KG1 (cell line): ENCODE measurements around the gene HRC.
"Not testable (repeated sequence)": the region's sequence is repeated elsewhere in the genome, so short reads cannot be mapped to it uniquely, and the experiment has no call there.

ENCODE experiments used
- DNase-seq: peaks from one replicate; lab custom pipeline; 2025; lab: John Stamatoyannopoulos, UW

HRC gene

GRCh38 chr19:49155005-49155819 lies at the start of gene HRC:
Gene HRC, minus strand, starts transcription at chr19:49155396. Its CDS starts 159 bp downstream, at chr19:49155237.
- no peak for DNase-seq

GRCh38 chr19:49201042-49201441 lies 45.8 kb upstream of the HRC start:
- no peak for DNase-seq

GRCh38 chr19:49200238-49200862 lies 45.2 kb upstream of the HRC start:
- DNase-seq: no peak

GRCh38 chr19:49196527-49197240 lies 41.5 kb upstream of the HRC start:
- DNase-seq: no peak

- no peak for DNase-seq
These were observed 39.2 kb upstream of the HRC start for GRCh38 chr19:49194408-49194807.

- DNase-seq: no peak
These were observed 38.7 kb upstream of the HRC start for GRCh38 chr19:49193822-49194394.

- no peak for DNase-seq
These were observed 35.6 kb upstream of the HRC start for GRCh38 chr19:49190781-49191180.

- DNase-seq: no peak
These were observed 34.1 kb upstream of the HRC start for GRCh38 chr19:49189259-49189658.

GRCh38 chr19:49188626-49189200 lies 33.5 kb upstream of the HRC start:
- no peak for DNase-seq

- no peak for DNase-seq
These were observed 30.9 kb upstream of the HRC start for GRCh38 chr19:49186108-49186507.

DNA sequence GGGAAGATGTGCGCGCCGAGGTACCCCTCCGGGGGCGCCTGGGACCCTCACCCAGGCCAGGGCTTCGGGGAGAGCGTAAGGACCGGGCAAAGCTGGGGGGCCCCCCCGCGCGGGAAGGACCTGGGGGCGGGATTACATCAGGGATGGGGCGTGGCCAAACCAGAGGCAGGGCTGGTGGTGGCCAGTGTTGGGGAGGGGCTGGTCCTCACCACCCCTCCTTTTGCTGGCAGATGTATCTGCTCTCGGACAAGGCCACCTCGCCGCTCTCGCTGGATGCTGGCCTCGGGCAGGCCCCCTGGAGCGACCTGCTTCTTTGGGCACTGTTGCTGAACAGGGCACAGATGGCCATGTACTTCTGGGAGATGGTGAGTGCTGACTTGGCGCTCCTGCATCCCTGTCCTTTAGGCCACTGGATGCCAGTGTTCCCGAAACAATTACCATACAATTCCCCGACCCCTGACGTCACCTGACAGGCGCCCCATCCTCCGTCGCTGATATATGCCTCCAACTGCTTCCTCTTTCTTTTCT lies 27.7 kb upstream of the HRC start:
- no peak for DNase-seq

DNA sequence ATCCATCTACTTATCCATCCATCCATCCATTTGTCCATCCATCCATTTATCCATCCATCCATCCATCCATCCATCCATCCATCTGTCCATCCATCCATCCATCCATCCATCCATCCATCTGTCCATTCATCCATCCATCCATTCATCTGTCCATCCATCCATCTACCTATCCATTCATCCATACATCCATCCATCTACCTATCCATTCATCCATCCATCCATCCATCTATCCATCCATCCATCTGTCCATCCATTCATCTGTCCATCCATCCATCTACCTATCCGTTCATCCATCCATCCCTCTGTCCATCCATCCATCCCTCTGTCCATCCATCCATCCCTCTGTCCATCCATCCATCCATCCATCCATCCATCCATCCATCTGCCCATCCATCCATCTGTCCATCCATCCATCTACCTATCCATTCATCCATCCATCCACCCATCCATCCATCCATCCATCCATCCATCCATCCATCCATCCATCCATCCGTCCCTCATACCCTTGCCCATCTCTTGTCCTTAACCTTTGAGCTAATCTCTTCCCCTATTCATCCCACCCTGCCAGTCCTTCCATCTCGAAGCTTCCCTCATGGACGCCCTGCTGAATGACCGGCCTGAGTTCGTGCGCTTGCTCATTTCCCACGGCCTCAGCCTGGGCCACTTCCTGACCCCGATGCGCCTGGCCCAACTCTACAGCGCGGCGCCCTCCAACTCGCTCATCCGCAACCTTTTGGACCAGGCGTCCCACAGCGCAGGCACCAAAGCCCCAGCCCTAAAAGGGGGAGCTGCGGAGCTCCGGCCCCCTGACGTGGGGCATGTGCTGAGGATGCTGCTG lies 27.0 kb upstream of the HRC start:
- DNase-seq: not testable (repeated sequence)

- no peak for DNase-seq
These were observed 25.5 kb upstream of the HRC start for GRCh38 chr19:49180659-49181058.

GRCh38 chr19:49173198-49173597 lies 18.0 kb upstream of the HRC start:
- DNase-seq: no peak

DNA sequence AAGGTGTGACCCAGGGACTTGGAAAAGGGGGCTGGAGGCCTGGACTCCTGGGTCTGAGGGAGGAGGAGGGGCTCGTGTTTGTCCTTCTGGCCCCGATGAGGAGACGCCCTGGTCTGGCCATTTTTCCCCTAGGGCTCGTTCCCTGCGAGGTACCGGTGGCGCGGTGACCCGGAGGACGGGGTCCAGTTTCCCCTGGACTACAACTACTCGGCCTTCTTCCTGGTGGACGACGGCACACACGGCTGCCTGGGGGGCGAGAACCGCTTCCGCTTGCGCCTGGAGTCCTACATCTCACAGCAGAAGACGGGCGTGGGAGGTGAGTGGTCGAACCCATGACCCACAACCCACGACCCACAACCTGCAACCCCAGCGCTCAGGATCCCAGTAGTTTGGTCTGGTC lies 13.2 kb upstream of the HRC start:
- DNase-seq: no peak

- no peak for DNase-seq
These were observed 12.7 kb upstream of the HRC start for GRCh38 chr19:49167857-49168409.

GRCh38 chr19:49165865-49166301 lies 10.7 kb upstream of the HRC start:
- DNase-seq: no peak

DNA sequence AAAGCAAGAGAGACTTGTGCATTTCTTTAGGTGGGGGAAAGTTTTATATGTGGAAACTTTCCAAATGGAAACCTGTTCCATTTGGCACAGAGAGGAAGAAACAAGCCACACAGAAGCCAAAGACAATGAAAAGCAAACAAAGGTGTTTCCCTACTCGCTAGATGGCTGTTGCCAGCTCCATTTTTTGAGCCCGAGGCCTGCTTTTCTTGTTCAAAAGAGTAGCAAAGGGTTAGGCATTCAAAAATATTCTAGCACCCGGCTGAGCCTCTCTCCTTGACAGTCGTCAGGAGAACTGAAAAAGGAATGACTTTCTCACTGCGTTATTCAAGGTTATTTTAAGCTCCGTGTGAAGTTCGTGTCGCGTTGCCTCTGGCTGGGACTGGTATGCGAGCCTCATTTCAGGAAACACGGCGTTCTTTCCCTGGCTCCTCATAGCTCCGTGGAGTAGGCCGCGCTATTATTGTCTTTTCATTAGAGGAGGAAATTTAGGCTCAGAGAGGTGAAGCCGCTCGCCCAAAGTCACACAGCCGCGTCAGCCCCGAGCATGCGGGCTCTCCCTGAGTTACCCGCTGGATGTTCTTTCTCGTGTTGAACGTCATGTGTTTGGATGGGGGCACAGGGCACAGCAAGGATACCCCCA lies 10.0 kb upstream of the HRC start:
- DNase-seq: no peak

DNA sequence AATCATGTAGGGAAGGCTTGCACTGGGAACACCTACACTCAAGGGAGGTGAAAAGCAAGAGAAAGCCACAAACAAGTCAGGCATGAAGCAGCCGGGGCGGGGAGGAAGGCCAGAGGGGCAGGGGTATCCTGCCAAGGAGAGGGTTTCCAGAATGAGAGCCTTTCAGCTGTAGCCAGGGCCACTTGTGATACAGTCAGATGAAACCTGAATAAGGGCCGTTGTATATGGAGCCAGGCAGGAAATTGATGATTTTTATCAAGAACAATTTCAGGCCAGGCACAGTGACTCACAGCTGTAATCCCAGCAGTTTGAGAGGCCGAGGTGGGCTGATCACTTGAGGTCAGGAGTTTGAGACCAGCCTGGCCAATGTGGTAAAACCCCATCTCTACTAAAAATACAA lies 6.8 kb upstream of the HRC start:
- DNase-seq: no peak
